Gastrocnemius medialis (tissue), 4 donors: ENCODE measurements around the gene MANEA. TPM values are rescaled to one million over a fixed set of nuclear protein-coding genes. Genes with fewer than 3 reads are reported as not detected.

Experiments used
- ATAC-seq, 2 donors: fragments of 150-250 bp; one replicate each; pipeline ENCODE4 v1.9.1; 2016
- DNase-seq, 2 donors: peaks; one replicate each; pipeline ENCODE4 v3.0.0-alpha.2; 2019
- H3K27ac ChIP-seq, 4 donors: fragments of 200-600 bp; sonication (generic); 1 replicate in 1 of 4; 2 replicates in 3 of 4; pipeline ENCODE4 v1.5.1; 2016 to 2018; ENCODE audit warnings: mild to moderate bottlenecking in 2 of 4, moderate library complexity in 1 of 4
- H3K27me3 ChIP-seq, 3 donors: fragments of 200-600 bp; sonication (generic) in 2 of 3; 1 replicate in 1 of 3; 2 replicates in 2 of 3; pipeline versions ENCODE4 v1.5.1 to v1.6.0; 2016 to 2019; ENCODE audit warnings: mild to moderate bottlenecking in 1 of 3, moderate library complexity in 1 of 3
- H3K36me3 ChIP-seq, 2 donors: fragments of 200-600 bp; sonication (generic) in 1 of 2; one replicate each; pipeline ENCODE4 v1.5.1; 2017 to 2018
- H3K4me1 ChIP-seq, 2 donors: fragments of 200-600 bp; sonication (generic) in 1 of 2; one replicate each; pipeline ENCODE4 v1.5.1; 2016 to 2017; ENCODE audit warnings: mild to moderate bottlenecking in 2 of 2
- H3K4me3 ChIP-seq, 4 donors: fragments of 200-600 bp; sonication (generic) in 3 of 4; 1 replicate in 1 of 4; 2 replicates in 3 of 4; pipeline ENCODE4 v1.5.1; 2016 to 2019; ENCODE audit warnings: mild to moderate bottlenecking in 2 of 4
- H3K9me3 ChIP-seq, 3 donors: fragments of 200-600 bp; sonication (generic) in 2 of 3; 1 replicate in 1 of 3; 2 replicates in 2 of 3; pipeline ENCODE4 v1.5.1; 2016 to 2019
- POLR2A ChIP-seq, 2 donors: fragments of 450-650 bp; IDR thresholded peaks; one replicate each; pipeline ENCODE4 v1.6.1; 2017; ENCODE audit warnings: antibody characterized with exemption in 2 of 2, mild to moderate bottlenecking in 2 of 2, moderate library complexity in 2 of 2
- in situ Hi-C, 4 donors: fragments of 200-750 bp; cut with MboI; loops; one replicate each; pipeline versions ENCODE4 v1.15.0 to v1.8.0; 2017; ENCODE audit warnings: low sequenced_read_pairs in 4 of 4
- intact Hi-C: fragments of 100-400 bp; cut with DNase I; formaldehyde crosslinking; loops from one replicate; pipeline ENCODE4 v1.15.1; 2023; ENCODE audit warnings: low total_unique reads
- total RNA-seq, 4 donors: library from RNA; depleted of rRNA; stranded (reverse); fragments of >200 nt; gene quantifications; one replicate each; pipeline versions ENCODE4 v1.1.0 to v1.2.3, GENCODE V29; 2016
- TF ChIP-seq, protein P1 (sequence below), 5 experiments: fragments of 450-650 bp in 3 of 5; fragments of 200-600 bp in 2 of 5; sonication (generic) in 2 of 5; IDR thresholded peaks in 4 of 5; conservative IDR thresholded peaks in 1 of 5; 1 replicate in 4 of 5; 2 replicates in 1 of 5; pipeline ENCODE4 v1.5.1; 2016 to 2019; ENCODE audit warnings: antibody characterized with exemption in 5 of 5, mild to moderate bottlenecking in 3 of 5, moderate library complexity in 3 of 5

MANEA gene
- total RNA-seq, 4 donors from 2014 or later, result 1.7 to 4.5 (median 2.8) TPM

DNA sequence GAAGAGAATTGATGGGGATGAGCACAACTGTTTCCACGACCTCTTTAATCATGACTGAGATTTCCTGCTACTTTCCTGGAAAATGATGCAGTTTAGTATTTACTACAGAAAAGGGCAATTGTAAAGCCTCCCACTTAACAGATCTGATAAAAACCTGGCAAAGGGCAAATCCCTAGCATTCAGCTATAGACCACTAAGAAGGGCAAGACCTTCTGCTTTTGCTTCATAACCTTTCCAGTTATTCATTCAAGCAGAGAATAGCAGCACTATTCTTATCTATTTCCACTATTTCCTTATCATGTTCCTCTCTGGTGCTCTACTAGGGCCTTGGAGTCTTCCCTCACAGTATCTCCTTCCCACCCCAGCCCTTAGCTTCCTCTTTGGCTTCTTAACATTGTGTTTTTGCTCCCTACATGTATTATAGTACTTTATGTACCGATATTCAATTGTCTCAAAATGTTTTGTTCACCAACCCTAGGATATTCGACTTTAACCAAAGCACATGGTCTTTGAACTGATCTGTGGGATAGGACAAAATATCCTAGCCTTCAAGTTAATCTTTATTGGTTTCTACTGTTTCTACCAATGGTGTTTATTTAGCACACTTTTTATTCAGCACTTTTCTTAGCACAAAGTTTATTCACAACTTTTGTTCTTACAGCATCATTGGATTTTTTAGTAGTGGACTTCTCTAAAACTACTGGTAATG lies 32.7 kb upstream of the MANEA start:
- Histone ChIP-seq H3K27ac (peak overlapping the region; percentile 61 to 67 (median 64)), H3K4me3 (no peak overlapping the region), H3K4me1 (peaks cover 0 to 17% of the 10 kb centered on the region in 2 donors), H3K9me3 (no peaks in the 10 kb centered on the region), H3K27me3 (no peaks in the 10 kb centered on the region), H3K36me3 (no peaks in the 10 kb centered on the region)
- ATAC-seq (peak in 1 of 2 donors; percentile 23), DNase-seq (no peak)
- no peak for TF ChIP-seq POLR2A (IDR thresholded peaks at IDR 0.05)
- TF ChIP-seq, protein P1, sequence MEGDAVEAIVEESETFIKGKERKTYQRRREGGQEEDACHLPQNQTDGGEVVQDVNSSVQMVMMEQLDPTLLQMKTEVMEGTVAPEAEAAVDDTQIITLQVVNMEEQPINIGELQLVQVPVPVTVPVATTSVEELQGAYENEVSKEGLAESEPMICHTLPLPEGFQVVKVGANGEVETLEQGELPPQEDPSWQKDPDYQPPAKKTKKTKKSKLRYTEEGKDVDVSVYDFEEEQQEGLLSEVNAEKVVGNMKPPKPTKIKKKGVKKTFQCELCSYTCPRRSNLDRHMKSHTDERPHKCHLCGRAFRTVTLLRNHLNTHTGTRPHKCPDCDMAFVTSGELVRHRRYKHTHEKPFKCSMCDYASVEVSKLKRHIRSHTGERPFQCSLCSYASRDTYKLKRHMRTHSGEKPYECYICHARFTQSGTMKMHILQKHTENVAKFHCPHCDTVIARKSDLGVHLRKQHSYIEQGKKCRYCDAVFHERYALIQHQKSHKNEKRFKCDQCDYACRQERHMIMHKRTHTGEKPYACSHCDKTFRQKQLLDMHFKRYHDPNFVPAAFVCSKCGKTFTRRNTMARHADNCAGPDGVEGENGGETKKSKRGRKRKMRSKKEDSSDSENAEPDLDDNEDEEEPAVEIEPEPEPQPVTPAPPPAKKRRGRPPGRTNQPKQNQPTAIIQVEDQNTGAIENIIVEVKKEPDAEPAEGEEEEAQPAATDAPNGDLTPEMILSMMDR (IDR thresholded peaks at IDR 0.05 in 4 of 5, conservative IDR thresholded peaks at IDR 0.05 in 1 of 5), result no peak
- in situ Hi-C loops (no loop called here), intact Hi-C loops (no loop called here)

DNA sequence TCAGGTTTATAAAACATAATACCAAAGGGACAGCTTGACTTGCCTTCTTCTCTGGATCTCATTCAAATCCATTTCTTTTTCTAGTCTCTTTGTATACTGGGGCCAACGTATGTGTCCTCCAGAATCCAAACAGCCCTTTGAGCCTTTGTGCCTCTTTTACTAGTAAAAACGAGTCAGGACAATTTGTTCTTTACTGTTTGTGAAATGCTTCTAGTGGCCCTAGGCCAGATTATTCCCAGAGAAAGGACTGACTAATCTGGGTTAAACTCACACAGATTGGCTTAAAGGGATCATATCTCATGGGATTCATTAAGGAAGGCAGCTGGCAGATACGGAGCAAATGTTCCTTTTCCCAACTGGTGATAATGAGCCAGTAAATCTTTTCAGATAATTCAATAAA lies 32.1 kb upstream of the MANEA start:
- Histone ChIP-seq H3K4me3 (no peak overlapping the region), H3K9me3 (no peaks in the 10 kb centered on the region), H3K27me3 (no peaks in the 10 kb centered on the region), H3K27ac (peak overlapping the region; percentile 61 to 70 (median 64)), H3K4me1 (peaks cover 0 to 17% of the 10 kb centered on the region in 2 donors), H3K36me3 (no peaks in the 10 kb centered on the region)
- in situ Hi-C loops, result no loop called here
- TF ChIP-seq POLR2A (IDR thresholded peaks at IDR 0.05), result no peak
- TF ChIP-seq, protein P1 (IDR thresholded peaks at IDR 0.05 in 4 of 5, conservative IDR thresholded peaks at IDR 0.05 in 1 of 5), result no peak
- ATAC-seq (peak; percentile 81 to 87), DNase-seq (peak in 1 of 2 donors; percentile 37)
- intact Hi-C loops, result no loop called here

DNA sequence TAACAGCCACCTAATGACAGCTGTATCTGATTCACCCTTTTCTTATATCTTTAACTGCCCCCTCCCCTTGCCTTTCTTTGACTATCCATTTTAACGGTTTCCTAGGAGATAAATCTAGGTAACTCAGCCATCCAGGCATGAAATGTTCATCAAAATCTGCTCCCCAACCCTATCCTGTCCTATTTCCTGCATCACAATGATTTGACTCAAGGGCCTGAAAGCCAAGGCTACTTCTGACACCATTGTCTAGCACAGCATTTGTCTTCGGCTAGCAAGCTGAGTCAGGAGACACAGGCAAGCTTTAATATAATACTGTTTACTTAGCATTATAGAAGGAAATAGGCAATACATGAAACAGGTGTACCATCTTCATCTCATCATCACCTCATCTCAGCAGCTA lies 31.6 kb upstream of the MANEA start:
- DNase-seq, result no peak
- ATAC-seq, result no peak
- no peak for TF ChIP-seq POLR2A (IDR thresholded peaks at IDR 0.05)
- TF ChIP-seq, protein P1 (IDR thresholded peaks at IDR 0.05 in 4 of 5, conservative IDR thresholded peaks at IDR 0.05 in 1 of 5), result no peak
- in situ Hi-C loops, result no loop called here
- Histone ChIP-seq H3K36me3 (no peaks in the 10 kb centered on the region), H3K9me3 (no peaks in the 10 kb centered on the region), H3K27me3 (no peaks in the 10 kb centered on the region), H3K4me3 (no peak overlapping the region), H3K4me1 (peaks cover 0 to 17% of the 10 kb centered on the region in 2 donors), H3K27ac (peak overlapping the region; percentile 48 to 70 (median 64))
- intact Hi-C loops, result no loop called here

DNA sequence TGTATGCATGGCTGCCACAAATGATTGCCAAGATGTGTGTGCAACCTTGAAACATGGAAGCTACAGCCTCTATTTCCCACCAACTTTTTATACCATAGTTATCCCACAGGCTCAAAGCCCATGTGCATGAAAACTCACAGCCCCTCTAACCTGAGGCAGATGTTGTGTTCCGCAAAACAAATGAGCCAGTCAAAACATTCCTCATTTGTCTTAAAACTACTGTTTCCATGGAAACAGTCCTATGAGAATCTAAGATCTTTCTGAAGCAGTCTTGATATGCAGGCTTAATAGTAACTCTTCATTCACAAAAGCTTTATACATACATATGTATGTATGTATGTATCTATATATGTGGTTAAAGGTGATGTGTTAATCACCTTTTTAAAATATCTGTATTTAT lies 31.2 kb upstream of the MANEA start:
- DNase-seq (no peak), ATAC-seq (no peak)
- Histone ChIP-seq H3K4me3 (no peak overlapping the region), H3K36me3 (no peaks in the 10 kb centered on the region), H3K27me3 (no peaks in the 10 kb centered on the region), H3K9me3 (no peaks in the 10 kb centered on the region), H3K27ac (peak overlapping the region in 2 of 4 donors; percentile 48 to 70), H3K4me1 (peaks cover 0 to 17% of the 10 kb centered on the region in 2 donors)
- TF ChIP-seq POLR2A (IDR thresholded peaks at IDR 0.05), result no peak
- TF ChIP-seq, protein P1 (IDR thresholded peaks at IDR 0.05 in 4 of 5, conservative IDR thresholded peaks at IDR 0.05 in 1 of 5), result no peak
- intact Hi-C loops, result no loop called here
- in situ Hi-C loops, result no loop called here
